Hematopoietic multipotent progenitor cell treated with erythropoietin and hydrocortisone succinate and interleukin-3 and kit ligand, for 15 days (in vitro differentiated cells): ENCODE measurements around the gene UPF1.
"Not testable (repeated sequence)": the region's sequence is repeated elsewhere in the genome, so short reads cannot be mapped to it uniquely, and the experiment has no call there.

Source experiments
- DNase-seq: peaks from one replicate; pipeline ENCODE4 v3.0.0-alpha.2; 2015; ENCODE audit warnings: low spot score

UPF1 gene

DNA sequence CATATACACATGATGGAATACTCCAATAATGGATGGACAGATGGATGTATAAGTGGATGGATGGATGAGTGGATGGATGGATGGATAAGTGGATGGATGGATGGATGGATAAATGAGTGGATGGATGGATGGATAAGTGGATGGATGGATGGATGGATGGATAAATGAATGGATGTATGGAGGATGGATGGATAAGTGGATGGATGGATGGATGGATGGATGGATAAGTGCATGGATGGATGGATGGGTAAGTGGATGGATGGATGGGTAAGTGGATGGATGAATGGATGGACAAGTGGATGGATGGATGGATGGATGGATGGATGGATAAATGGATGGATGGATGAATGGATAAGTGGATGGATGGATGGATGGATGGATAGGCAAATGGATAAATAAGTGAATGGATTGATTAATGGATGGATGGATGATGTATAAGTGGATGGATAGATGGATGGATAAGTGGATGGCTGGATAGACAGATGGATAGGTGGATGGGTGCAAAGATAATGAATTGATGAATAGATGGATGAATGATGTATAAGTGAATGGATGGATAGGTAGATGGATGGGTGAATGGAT lies 32.3 kb upstream of the UPF1 start:
- DNase-seq, result no peak

DNA sequence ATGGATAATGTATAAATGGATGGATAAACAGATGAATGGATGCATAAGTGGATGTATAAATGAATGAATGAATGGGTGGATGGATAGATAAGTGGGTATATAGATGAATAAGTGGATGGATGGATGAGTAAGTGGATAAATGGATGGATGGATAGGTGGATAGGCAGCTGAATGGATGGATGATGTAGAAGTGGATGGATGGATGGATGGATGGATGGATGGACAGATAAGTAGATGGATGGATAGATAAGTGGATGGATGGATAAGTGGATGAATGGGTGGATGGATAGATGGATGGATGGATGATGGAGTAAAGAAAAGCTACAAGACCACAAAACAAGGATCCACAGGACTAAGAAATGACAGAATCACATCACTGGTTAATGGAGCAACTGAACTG lies 31.7 kb upstream of the UPF1 start:
- no peak for DNase-seq

DNA sequence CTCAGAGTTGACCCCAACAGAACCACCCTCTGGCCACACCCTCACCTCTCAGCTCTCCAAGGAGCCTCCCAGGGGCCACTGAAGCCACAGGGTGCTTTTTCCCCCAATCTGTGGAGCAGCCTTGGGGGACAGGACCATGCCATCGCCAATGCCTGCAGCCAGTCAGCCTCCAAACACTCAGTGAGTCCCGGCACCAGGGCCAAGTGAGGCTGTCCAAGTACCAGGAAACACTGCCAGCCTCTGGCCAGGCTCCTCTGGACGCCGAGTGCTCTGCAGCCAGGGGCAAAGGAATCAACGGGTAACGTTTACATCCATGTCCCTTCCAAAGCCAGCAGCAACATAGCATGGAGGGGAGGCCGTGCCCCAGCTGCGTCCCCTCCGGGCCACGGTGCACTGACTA lies 31.1 kb upstream of the UPF1 start:
- no peak for DNase-seq

DNA sequence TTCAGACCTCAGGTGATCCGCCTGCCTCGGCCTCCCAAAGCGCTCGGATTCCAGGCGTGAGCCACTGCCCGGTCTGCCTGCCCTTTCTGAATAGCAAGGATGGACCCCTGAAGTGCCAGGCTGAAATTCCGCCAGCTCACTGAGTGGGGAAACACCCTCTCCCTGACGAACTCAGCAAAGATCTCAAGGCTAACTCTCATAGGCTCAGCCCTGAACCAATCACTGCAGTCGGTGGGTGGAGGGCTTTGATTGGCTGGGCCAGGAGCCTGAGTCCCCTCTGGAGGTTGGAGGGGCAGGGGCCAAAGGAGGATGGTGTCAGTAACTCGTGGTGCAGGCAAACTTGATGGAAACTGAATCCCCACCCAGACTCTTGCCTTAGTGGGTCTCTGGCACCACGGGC lies 29.4 kb upstream of the UPF1 start:
- DNase-seq, result no peak

DNA sequence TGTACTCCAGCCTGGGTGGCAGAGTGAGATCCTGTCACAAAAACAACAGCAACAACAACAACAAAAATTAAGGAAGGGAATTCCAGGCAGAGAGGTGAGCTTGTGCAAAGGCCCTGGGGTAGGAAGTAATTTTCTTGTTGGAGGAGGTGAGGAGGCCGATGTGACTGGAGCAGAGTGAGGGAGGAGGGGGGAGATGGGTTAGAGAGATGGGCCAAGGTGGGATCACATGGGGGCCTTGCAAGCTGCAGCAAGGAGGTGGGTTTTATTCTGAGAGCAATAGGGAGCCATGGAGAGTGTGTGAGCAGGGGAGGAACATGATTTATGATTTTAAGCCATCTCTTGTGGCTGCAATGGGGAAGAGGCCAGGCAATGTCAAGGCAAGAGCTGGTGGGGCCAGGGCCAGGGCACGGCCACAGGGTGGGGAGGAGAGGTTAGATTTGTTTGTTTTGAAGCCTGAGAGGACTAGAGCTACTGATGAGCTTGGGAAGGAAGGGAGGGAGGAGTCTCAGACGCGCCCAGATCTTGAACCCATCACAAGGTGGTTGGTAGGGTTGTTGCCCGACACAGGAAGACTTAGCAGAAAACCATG lies 28.1 kb upstream of the UPF1 start:
- DNase-seq, result no peak

DNA sequence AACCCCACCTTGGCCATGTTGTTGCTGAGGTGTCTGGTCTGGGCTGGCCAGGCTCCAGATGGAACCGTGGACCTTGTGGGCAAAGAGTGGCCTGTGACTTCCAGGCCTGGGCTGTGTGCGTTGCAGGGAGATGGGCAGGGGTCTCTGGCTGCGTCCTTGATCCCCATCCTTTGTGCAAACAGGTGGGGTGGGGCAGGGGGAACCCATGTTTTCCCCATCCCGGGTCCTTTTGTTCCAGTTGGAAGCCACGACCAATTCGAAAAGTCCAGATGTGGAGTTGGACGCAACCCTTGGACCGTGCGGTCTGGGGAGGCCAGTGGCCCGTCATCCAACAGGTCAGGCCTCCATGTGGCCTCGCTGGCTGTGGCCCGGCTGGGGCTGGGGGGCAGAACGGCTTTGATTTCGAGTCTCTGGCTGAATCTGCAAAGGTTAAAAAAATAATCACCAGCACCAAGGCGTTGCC lies 27.6 kb upstream of the UPF1 start:
- no peak for DNase-seq

DNA sequence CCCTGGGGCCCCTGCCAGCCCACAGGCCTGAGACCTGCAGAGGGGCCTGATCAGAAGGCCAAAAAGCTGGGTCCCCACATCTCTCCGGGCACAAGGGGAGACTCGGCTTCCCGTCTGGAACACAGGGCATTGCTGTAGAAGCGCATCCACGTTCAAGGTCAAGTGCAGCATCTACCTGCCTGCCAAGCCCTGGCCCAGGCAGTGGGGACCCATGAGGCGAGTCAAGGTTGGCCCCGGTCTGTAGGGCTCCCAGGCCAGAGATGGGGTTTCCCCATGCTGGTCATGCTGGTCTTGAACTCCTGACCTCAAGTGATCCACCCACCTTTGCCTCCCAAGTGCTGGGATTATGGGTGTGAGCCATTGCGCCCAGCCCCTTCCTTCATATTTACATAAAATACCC lies 27.1 kb upstream of the UPF1 start:
- no peak for DNase-seq

DNA sequence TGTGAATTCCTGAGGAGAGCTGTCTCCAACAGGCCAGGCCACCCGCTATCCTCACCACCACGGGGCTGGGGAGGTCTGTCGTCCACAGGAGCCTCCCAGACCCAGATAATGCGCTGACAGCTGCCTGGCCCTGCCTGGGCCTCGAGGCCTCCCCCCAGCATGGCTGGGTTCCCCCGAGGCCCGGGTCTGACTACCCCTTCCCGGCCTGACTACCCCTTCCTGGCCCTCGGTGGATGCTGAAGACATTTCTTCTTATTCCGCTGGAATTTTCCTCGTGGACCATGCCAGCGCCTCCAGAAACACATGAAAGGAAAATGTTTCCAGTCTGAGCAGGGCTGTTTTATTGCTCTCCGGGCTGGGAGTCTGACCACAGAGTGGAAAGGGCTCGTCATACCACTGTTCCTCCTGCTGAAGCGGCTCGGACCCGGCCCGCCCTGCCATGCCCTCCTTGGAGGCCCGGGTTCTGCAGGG lies 23.9 kb upstream of the UPF1 start:
- DNase-seq, result no peak

DNA sequence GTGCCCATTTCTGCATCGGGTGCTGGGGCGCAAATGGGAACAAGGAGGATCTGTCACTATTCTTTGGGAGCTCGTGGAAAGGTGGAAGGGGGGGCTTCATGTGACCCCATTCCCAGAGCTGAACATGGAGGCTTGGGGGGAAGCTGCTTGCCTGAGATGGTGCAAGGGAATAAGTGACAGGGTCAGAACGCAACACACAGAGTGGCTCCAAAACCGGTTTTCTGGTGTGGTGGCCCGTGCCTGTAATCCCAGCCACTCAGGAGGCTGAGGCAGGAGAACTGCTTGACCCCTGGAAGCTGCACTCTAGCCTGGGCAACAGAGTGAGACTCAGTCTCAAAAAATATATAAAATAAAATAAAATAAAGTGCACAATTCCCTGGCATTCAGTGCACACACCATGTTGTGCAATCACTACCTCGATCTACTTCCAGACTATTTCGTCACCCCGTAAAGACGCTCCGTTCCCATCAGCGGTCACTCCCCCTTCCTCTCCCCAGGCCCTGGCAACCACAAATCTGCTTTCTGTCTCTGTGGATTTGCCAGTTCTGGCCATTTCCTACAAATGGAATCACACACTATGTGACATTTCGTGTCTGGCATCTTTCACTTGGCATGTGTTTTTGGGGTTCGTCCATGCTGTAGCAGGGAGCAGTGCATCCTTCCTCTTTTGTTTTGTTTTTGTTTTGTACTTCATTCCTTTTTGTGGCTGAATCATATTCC lies 22.4 kb upstream of the UPF1 start:
- DNase-seq, result no peak

DNA sequence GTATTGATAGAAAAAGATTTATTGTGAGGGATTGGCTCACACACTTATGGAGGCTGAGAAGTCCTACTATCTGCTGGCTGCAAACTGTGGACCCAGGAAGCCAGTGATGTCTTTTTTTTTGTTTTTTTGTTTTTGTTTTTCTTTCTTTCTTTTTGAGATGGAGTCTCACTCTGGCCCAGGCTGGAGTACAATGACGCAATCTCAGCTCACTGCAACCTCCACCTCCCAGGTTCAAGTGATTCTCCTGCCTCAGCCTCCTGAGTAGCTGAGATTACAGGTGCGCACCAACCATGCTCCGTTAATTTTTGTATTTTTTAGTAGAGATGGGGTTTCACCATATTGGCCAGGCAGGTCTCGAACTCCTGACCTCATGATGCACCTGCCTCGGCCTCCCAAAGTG lies 20.1 kb upstream of the UPF1 start:
- not testable (repeated sequence) for DNase-seq

DNA sequence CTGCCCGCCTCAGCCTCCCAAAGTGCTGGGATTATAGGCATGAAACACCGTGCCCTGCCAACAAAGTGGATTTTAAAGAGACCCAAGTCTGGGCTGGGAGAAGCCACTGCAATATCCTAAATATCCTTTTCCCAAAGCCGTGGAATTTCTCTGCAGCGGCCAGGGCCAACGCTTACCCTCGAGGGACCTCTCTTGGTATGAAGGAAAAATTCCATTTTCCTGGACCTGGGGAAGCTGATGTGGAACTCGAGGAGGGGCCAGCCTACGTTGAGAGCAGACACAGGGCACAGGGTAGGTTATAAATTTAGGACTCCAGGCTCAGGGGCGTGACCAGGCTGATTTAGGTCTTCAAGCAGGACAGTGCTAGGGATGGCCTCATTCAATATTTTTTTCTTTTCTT lies 17.7 kb upstream of the UPF1 start:
- DNase-seq, result no peak

DNA sequence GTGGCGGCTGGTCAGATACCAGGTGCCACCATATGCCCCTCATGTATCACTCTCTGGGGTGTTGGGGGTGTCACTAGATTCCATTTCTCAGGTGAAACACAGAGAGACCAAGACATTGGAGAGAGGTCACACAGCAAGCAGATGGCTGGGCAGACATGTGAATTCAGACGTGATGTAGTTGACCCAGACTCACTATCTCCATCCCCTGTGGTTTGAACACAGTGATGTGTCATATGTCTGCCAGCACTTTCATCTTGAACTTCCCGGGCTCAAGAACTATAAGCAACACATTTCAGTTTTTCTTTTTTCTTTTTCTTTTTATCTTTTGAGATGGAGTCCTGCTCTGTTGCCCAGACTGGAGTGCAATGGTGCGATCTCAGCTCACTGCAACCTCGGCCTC lies 16.1 kb upstream of the UPF1 start:
- no peak for DNase-seq

DNA sequence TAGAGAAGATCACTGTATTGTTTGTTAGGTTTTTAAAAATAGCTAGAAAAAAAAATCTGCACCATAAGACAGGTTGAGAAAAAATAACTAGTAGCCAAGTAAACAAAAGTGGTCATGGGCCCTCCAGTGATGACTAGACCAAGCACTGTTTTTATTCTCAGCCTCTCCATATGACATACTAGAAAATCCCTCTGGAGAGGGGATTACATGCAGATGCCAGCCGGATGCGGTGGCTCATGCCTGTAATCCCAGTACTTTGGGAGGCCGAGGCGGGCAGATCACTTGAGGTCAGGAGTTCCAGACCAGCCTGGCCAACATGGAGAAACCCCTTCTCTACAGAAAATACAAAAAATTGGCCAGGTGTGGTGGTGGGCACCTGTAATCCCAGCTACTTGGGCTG lies 15.1 kb upstream of the UPF1 start:
- DNase-seq, result not testable (repeated sequence)

DNA sequence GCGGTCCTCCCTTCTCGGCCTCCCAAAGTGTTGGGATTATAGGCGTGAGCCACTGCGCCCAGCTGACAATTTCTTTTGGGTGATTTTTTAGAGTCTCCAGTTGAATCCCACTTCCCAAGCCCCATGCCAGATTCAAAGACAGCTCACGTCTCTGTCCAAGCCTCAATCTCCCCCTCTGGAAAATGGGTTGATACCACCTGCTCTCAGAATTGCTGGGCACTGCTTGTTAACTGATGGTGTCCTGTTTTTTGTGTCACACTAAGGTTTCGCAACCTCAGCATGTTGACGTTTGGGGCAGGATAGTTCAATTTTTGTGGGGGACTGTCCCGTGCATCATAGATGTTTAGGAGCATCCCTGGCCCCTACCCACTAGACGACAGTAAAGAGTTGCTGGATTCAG lies 14.2 kb upstream of the UPF1 start:
- DNase-seq, result no peak

DNA sequence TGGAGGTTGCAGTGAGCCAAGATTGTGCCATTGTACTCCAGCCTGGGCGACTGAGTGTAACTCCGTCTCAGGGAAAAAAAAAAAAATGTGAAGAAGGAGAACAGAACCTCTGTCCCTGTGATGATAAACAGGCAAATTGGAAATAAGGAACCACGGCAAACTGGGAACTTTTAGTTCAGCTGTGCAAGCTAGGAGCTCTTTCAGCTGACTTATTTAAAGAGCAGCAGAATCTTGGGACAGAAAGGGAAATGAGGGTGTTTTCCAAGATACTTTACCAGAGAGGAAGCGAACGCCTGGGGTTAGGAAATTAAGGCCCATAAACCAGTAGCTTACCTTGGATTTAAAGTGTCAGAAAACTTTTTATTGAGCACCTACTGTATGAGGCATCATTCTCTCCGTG lies 3.0 kb upstream of the UPF1 start:
- no peak for DNase-seq

DNA sequence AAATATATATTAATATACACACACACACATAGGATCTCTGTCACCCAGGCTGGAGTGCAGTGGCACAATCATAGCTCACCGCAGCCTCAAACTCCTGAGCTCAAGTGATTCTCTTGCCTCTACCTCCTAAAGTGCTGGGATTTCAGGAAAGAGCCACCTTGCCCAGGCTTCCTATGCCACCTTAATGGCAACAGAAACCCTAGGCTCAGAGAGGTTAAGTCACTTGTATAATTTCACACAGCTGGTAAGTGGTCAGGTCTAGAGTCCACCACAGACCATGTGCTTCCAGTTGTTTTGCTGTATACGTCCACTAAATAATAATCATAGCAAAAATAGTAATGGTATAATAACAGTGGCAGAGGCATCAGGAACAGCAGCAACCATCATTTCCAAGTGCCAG lies 1.3 kb upstream of the UPF1 start:
- no peak for DNase-seq

DNA sequence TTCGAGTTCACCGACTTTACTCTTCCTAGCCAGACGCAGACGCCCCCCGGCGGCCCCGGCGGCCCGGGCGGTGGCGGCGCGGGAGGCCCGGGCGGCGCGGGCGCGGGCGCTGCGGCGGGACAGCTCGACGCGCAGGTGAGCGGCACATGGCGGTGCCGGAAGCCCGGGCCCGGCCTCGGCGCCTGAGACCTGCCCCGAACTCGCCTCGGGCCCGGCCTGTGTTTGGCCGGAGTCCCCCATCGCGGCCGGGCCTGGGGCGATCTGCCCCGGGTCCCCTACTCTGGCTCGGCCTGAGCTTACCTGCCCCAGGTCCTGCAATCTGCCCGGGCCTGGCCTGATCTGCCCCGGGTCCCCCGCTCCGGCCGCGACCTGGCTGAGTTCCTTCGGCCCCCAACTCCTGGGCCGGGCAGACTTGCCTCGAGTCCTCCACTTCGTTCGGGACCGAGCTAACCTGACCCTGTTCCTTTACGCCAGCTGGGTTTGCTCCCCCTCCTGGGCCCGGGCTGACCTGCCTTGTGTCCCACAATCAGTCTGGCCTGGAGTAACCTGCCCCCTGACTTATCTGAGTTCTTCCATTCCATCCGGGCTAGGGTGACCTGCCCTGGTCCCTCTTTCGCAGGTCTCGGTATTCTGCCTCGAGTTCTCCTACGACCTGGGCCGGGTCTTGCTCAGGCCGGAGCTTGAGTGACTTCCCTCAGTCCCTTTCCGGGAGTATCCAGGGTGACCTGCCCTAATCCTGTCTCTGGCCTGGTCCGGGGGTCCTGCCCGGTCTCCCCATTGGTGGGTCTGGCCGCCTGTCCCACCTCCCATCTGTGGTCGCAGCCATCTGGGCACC lies 764 bp downstream of the UPF1 start:
- DNase-seq, result peak; percentile 51

DNA sequence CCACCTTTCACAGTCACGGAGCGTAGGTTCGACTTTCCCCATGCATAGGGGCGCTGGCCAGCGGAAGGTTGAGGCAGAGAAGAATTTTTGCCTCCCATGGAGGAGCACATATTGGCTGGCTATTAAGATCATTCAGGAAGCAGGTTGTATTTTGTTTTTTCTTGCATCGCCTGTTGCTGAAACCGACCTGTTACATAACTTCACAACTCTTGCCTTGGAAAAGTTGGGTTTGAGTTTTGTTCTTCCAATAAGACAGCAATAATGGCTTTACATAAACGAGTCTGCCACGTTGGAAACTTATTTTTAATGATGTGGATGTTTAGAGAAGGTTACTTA lies 1.4 kb downstream of the UPF1 start:
- DNase-seq, result no peak

DNA sequence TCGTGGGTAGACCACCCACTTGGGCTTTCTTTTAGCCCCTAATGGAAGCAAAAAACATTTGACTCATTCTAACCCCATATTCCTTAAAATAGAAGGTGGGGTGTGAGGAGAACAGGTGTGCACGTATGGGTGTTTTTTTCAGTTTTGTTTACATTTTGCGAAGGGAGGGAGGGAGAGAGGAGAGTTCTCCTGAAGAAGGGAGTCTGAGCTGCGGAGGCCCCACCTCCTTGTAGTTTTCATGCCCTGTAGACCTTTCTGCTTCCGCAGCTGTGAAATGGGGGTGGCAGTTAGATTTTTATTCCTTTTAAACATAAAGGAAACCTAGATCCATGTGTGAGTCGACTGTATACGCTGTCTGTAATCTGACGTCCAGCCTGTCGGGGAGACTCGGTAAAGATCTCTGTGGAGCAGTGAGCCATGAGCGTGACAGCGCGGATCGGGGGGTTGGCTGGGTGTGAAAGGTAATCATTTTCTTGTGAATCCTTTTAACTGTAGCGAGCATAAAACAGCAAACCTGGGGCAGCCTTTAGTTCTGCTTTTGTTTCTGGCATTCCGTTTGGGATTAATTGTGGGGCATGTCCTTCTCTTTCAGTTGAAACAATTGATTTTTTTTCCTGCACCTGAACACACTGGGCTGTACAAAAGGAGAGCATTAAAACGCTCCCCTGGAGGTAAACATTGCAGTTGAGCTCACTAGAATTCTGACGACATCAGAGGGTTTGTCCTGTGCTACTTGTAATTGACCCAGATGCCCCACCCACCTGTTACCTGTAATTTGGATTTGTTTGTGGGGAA lies 2.3 kb downstream of the UPF1 start:
- peak; percentile 13 for DNase-seq

DNA sequence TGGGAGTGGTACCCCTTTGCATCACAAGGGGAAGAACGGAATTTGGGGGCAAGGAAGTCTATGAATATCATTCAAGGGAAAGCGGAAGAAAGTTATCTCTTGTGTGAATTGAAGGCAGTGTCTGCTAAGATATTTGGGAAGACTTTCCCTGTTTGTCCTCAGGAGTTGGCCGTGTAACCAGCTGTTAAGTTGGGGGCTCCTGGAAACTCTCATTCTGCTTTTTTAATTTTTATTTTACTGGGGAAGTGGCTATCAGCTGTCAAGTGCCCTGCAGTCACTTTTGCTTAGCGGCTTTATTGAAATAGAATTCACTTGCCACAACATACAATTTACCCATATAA lies 2.9 kb downstream of the UPF1 start:
- DNase-seq, result no peak

DNA sequence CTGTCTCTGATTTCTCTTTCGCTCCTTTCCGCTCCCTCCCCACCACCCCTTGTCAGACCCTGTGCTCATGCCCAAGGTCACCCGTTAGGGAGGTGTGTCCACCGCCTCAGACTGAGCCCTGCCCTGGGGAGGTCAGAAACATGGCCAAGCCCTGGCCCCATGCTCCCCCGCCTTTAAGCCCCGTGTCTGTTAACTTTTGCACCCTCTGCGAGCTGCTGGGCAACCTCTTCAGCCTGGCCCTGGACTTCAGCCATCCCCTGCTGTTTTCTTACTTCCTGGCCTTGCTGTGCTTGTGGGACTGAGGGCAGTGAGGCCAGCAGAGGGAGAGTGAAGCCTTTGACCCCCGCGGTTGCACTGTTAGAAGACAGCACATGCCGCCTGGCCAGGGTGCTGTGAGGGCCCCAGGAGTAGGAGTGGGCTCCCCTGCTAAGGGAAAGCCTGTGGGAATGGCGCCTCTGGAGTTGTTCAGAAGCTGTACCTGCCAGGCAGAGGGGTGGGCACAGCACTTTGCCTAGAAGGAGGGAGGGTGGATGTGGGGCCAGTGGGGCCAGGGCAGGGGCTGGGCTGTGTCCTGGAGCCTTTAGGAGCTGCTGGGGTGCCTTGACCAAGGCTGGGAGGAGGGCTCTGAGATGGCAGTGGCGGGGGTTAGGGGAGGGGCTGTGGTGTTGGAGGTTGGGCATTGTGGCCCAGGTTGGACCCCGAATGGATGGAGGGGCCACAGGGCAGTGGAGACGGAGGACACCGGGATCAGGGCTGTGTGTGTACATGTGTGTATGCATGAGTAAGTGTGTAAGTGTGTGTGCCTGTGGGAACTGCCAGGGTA lies 7.9 kb downstream of the UPF1 start:
- DNase-seq, result no peak
